HG03571 (cell line): ENCODE measurements around the gene TMTC4.
"Not testable (repeated sequence)": the region's sequence is repeated elsewhere in the genome, so short reads cannot be mapped to it uniquely, and the experiment has no call there.

Experiments
- ATAC-seq: cut with Tn5 transposase; IDR thresholded peaks from one replicate; pipeline ENCODE4 v1.9.1; 2021; ENCODE audit not compliant: unreplicated experiment

The TMTC4 gene

GRCh38 chr13:100589178-100589725 is 85.3 kb downstream of the TMTC4 start:
- no peak for ATAC-seq

GRCh38 chr13:100588331-100589177 is 86.0 kb downstream of the TMTC4 start, which contains the start of gene GGACT:
Gene GGACT, minus strand, starts transcription at chr13:100588789. Its CDS starts 56,198 bp downstream, at chr13:100532591.
- peak; percentile 95 for ATAC-seq

DNA sequence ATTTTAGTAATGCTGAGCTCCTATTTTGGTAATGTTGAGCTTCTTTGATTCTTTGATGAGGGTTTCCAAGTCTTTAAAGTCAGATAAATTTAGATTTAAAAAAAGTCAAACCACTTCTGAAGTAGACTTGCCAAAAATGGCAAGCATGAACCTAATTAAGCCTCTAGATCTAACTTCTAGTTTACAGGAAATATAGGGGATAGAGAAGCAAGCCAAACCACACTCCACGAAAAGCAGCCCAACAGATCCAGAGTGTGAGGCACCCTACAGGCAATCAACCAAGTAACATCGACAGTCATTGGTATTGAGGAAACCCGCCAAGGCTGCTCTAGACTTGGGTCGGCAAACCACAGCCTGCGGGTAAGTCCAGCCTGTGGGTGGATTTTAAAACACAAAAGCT is 89.7 kb downstream of the TMTC4 start:
- ATAC-seq, result no peak

DNA sequence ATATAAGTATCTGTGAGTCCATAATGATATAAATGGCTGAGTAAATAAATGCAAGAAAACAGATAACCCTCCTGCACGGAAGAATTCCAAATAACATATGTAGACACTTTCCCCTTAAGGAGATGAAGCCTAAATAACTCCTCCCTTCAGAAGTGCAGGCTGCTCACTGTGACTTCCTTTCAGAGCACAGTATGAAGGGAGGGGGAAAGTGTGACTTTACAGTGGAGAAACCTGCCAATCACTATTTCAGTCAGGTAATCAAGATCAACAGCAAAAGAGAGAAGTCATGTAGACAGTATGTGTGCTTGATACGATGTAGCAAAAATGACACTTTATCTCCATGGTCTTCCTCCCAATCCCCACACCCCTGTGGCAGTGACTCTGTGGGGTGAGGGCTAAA is 93.1 kb downstream of the TMTC4 start:
- no peak for ATAC-seq

DNA sequence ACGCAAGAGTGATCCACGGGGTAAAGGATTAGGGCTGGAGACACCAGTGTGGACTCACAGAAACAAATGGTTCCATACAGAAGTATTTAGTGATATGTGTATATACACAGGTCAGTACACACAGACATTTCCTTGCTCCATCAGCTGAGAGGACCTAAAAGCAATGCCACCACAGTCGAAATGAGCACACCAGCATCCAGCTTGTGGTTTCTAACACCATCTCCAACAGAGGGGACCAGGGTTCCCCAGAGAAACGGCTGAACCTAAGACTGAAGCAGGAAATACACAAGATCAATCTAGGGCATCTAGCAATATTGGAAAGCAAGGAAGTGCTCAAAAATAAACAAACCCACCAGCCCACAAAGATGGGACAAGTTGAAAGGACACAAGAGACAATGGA is 93.6 kb downstream of the TMTC4 start:
- ATAC-seq, result no peak

DNA sequence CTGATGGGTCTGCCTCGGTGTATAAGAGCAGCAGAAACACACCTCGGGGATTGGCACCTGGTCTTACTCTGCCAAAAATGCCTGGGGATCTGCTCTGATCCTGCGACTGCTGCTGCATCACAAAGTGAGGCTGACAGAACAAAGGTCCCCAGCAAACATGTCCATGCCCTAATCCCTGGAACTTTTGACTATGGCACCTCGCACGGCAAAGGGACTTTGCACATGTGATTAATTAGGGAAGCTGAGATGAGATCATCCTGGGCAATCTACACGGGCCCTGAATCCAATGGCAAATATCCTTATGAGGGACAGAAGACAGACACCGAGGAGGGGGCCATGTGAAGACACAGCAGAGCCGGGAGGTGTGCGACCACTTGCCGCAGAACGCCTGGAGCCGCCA is 94.5 kb downstream of the TMTC4 start:
- ATAC-seq, result no peak

- not testable (repeated sequence) for ATAC-seq
Measured at GRCh38 chr13:100577239-100577638, 97.4 kb downstream of the TMTC4 start.

DNA sequence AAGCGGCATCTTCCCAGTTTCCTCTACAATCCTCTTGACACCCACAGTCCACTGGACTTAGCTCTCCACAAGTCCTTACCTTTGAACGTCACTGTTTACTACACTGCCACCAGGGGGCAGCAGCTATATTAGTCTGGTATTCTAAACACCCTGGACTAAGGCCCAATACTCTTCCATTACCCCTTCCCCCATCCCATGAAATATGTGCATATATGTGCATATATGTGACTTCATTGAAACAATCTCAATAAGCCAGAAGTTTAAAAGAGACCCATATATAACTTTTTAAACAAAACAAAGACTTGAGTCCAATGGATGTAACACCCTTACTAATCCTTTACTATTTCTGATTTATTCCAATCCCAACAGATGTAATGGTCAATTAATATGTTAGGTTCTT is 101.5 kb downstream of the TMTC4 start:
- ATAC-seq, result peak; percentile 91

GRCh38 chr13:100566543-100566942 is 108.1 kb downstream of the TMTC4 start:
- no peak for ATAC-seq

DNA sequence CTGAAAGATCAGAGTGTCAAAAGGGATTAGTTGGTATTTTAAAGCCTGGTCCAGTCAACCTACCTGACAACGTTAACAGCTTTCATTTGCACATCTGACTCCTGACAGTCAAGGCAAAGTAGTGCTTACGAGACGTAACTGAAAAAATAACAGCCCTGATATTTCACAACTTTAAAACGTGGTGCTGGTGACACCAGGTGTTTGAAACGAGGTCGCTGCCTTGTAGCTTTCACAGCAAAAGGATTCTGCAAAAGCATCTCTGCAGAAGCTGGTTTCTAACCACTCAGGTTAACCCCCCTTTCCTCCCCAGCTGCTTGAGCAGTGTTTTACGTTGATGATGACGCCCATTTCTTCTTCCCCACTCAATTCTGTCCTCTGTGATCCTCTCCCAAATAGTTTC is 109.3 kb downstream of the TMTC4 start:
- ATAC-seq, result no peak

GRCh38 chr13:100564444-100565223 is 110.0 kb downstream of the TMTC4 start:
- ATAC-seq, result no peak

DNA sequence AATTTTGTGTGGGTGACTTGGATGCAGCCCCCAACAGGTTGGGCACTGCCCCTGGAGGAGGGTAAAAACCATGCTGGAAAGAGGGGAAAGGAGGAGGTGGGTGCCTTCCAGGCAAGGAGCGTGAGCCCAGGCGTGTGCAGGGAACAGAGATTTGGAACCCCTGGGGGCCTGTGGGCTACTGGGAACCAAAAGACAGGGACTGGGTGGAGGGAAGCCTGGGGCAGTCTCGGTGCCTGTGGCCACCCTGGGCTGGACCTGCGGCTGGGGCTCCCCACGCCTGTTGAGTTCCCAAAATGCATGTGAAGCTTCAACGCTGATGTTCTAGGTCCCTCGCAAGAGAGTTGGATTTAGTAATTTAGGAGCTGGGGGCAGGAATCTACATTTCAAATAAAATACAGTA is 110.8 kb downstream of the TMTC4 start:
- no peak for ATAC-seq

DNA sequence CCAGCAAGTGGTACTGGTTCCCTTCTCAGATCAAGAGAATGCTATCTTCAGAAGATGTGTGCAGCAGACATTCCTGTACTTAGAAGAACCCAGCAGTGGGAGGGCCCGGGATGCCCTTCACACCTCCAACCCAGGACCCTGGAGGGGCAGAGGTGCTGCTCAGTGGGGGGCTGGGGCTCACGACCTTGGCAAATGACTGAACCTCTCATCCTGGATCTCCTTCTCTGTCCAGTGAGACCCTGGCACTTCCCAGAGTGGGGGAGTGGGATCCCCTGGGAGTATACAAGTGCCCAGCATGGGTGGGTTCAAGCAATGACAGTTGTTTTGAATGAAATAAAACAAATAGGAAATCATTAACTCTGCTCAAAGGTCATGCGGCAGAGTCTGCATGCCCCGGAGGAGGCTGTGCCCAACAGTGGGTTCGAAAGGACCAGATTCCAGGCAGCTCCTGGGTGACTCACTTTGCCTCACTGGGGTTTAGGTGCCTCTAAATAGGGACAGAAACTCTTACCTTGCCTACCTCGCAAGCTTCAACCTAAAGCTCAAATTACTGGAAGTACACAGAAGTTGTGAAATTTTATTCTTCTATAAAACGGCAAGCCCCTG is 112.9 kb downstream of the TMTC4 start:
- ATAC-seq, result no peak

DNA sequence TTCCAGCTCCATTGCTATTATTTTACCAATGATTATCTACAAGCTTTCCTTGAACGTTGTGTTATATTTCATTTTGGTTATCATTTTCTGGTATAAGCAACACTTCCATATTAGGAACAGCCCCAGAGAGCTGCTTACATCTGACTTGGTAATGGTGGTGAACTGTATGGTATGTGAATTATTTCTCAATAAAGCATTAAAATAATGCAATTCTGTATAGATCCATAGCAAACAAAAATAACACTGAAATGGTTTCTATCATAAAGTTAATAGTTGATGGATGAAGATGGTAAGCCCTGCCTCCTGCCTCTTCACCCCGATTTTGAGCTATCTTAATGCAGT is 113.5 kb downstream of the TMTC4 start:
- ATAC-seq, result no peak

DNA sequence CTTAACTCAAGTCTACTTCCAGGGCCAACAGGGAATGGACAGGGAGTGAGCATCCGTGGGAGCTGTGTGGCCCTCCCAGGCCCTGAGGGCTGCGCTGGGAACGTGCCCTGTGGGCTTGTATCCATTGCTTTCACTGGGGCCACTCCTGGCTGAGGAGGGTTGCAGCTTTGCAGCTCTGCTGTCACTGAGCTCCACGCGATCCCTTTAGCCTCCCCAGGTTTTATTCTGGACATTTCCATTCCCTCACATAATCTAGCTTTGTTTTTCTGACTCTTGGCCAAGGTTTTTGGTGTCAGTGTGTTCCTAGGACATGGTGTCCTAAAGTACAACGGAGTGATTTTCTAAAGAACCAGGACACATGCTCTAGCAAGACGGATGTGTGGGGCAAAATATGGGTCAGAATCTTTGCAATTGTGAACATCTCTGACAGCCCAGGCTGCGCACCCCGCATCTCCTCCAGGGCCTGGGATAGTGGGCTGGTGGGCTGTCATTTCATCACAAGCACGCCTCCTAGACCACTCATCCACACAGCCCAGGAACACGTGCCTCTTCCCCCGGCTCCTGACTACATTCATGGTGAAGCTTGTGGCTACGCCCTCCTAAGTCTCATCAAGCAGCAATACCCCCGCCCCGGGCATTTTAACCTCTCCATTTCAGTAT is 114.0 kb downstream of the TMTC4 start:
- no peak for ATAC-seq

DNA sequence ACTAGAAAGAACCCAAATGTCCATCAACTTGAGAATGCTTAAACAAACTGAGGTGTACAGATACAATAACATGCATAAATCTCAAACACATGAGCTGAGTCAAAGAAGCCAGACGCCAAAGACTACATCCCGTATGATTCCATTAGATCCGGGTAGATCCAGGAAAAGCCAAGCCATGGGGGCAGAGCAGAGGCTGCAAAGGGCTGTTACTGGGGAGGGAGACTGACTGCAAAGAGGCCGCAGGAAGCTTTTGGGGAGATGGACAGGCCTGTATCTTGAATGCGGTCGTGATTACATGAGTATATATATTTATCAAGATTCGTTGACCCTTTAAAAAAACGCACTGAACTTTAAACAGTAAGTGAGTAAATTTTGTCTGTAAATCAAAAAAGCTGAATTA is 114.7 kb downstream of the TMTC4 start:
- ATAC-seq, result no peak
